GM12891 (cell line): ENCODE results near the gene RAB40C.

Experiments
- DNase-seq: peaks from one replicate; pipeline ENCODE4 v3.0.0; 2011; ENCODE audit warnings: low spot score; ENCODE audit not compliant: insufficient read length
- FAIRE-seq: peaks from 2 replicates; lab custom pipeline; 2011; peaks lifted over from hg19 to GRCh38; lab: Jason Lieb, UNC
- PAX5 ChIP-seq: IDR thresholded peaks from 2 replicates; pipeline ENCODE4 v1.6.1; 2011; ENCODE audit warnings: low read length, moderate library complexity, mild to moderate bottlenecking; ENCODE audit not compliant: insufficient read depth, severe bottlenecking
- POLR2A ChIP-seq: IDR thresholded peaks from 2 replicates; pipeline ENCODE4 v1.6.1; 2011; ENCODE audit warnings: low read depth, low read length, control low read depth
- POLR2AphosphoS5 ChIP-seq: IDR thresholded peaks from 2 replicates; pipeline ENCODE4 v1.6.1; 2011; ENCODE audit warnings: low read depth, low read length, control low read depth
- POU2F2 ChIP-seq: IDR thresholded peaks from 2 replicates; pipeline ENCODE4 v1.6.1; 2011; ENCODE audit warnings: low read depth, mild to moderate bottlenecking, control low read depth, low read length, moderate library complexity
- SPI1 ChIP-seq: IDR thresholded peaks from 2 replicates; pipeline ENCODE4 v1.6.1; 2011; ENCODE audit warnings: low read depth, low read length, control low read depth
- TAF1 ChIP-seq: IDR thresholded peaks from 2 replicates; pipeline ENCODE4 v1.6.1; 2011; ENCODE audit warnings: low read depth, low read length, control low read depth

Gene RAB40C

GRCh38 chr16:632486-633335 is 42.8 kb downstream of the RAB40C start:
- FAIRE-seq, result no peak
- no peak for DNase-seq
- TF ChIP-seq POLR2A, result no peak
- no peak for TF ChIP-seq POLR2AphosphoS5
- no peak for TF ChIP-seq TAF1
- TF ChIP-seq PAX5, result no peak
- no peak for TF ChIP-seq POU2F2
- no peak for TF ChIP-seq SPI1

DNA sequence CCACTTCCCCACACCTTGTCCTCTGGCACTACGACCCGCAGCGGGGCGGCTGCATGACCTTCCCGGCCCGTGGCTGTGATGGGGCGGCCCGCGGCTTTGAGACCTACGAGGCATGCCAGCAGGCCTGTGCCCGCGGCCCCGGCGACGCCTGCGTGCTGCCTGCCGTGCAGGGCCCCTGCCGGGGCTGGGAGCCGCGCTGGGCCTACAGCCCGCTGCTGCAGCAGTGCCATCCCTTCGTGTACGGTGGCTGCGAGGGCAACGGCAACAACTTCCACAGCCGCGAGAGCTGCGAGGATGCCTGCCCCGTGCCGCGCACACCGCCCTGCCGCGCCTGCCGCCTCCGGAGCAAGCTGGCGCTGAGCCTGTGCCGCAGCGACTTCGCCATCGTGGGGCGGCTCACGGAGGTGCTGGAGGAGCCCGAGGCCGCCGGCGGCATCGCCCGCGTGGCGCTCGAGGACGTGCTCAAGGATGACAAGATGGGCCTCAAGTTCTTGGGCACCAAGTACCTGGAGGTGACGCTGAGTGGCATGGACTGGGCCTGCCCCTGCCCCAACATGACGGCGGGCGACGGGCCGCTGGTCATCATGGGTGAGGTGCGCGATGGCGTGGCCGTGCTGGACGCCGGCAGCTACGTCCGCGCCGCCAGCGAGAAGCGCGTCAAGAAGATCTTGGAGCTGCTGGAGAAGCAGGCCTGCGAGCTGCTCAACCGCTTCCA is 43.6 kb downstream of the RAB40C start:
- no peak for TF ChIP-seq TAF1
- no peak for TF ChIP-seq POLR2A
- TF ChIP-seq SPI1, result no peak
- no peak for TF ChIP-seq POU2F2
- TF ChIP-seq POLR2AphosphoS5, result no peak
- TF ChIP-seq PAX5, result no peak
- FAIRE-seq, result no peak
- no peak for DNase-seq

DNA sequence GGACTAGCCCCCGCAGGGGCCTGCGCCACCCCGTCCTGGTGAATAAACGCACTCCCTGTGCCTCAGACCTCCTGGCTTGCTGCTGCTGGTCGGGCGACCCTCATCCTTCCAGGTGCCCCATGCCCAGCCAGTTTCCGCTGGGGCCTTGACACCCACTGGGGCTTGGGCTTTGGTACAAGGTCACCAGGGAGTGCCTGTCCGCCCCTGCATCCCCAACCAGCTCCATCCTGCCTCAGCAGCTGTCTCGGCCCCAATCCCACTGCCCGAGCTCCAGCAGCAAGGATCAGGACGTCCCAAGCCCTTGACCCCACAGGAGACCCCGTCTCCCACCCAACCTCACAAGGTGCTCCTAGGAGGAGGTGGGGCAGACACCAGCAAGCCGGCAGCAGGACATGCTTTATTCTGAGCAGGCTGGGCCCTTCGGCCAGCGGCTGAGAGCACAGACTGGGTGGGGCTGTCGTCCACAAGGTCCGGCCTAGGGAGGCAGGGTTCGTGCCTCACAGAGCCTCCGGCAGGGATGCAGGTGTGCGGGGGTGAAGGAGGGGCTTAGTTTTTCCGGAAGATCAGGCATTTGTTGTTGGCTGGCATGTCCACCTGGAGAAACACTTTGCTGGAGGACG is 44.3 kb downstream of the RAB40C start:
- no peak for TF ChIP-seq POLR2AphosphoS5
- no peak for TF ChIP-seq POU2F2
- TF ChIP-seq SPI1, result no peak
- no peak for TF ChIP-seq POLR2A
- no peak for TF ChIP-seq TAF1
- no peak for TF ChIP-seq PAX5
- no peak for DNase-seq
- no peak for FAIRE-seq

DNA sequence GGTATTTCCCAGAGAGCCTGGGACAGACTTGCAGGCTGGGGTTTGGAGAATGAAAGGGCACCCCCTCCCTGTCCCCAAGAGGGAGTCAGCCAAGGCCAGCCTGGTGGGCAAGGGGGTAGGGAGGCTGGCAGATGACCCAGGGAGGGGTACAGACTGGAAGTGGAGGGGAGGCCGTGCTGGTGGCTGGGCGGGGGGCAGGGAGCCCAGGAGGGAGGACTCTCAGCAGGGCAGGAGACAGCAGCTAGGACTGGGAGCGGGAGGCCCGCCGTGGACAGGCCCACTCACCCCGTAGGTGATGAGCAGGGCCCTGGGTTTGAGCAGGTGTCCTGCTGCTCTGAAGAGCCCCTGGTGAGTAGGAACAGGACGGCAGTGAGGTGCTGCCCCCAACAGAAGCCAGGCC is 45.1 kb downstream of the RAB40C start:
- FAIRE-seq, result peak; percentile 33
- TF ChIP-seq POLR2AphosphoS5, result no peak
- TF ChIP-seq TAF1, result no peak
- TF ChIP-seq POU2F2, result no peak
- TF ChIP-seq POLR2A, result no peak
- no peak for TF ChIP-seq SPI1
- no peak for TF ChIP-seq PAX5
- DNase-seq, result no peak

DNA sequence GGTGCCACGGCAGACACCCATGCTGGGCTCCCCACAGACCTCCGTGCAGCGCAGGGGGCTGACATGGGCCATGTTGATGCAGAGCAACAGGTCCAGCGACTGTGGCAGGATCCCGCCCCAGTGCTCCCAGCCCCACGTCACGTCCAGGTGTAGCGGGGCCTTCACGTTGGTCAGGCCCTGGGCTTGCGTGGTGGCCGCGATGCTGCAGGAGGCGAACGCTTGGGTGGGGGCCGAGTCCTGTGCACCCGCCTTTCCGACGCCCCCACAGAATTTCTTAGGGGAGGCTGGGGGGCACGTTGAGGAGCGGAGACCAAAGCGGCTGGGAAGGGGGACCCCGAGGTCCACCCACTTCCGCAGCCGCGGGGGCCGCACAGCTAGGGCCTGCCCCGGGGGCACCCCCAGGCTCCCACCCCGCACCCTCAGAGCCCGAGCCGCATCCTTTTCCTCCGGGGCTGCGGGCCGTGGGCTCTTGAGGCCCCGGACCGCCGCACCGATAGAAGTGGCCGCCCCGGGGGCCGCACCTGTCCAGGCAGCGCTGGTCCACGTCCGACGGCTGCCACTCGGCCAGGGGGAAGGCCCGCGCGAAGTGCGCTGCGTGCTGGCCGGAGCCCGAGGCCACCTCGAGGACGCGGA is 45.8 kb downstream of the RAB40C start:
- TF ChIP-seq POLR2A (no peak), TAF1 (no peak), POLR2AphosphoS5 (no peak), SPI1 (no peak), POU2F2 (no peak), PAX5 (no peak)
- DNase-seq, result no peak
- FAIRE-seq, result no peak

DNA sequence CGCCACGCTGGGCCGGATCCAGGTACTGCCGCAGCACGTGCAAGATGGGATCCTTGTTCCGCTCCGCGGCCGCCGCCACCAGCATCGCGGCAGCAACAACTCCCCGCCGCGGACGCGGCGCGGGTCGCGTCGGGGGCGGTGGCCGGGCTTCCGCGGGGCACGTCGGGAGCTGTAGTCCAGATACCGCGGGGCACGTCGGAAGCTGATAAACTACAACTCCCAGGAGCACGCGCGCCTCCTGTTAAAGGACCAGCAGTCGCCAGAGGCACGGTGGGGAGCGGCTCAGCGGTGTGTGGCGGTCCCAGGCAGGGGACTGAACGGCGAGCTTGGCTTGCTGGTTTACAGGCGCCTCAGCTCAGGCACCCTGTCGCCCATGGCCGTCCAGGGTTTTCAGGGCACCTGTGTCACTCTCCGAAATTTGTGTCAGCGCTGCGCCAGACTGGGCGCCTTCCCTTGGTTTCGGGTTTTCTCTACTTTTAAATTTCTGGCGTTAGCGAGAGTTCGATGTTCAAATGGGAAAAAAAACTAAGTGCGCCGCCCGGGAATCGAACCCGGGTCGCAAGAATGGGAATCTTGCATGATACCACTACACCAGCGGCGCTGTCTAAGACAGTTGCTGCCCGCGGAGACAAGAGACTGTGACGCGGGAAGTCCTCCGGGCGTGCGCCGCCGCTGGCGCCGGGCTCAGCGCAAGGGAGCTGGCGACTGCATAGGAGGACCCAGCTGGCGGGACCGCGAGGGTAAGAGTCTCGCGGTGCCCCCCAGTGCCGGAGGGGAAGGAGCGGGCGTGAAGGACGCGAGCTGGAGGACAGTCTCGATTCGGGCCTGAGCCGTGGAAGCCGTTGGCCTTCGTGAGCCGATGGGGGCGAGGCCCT is 46.6 kb downstream of the RAB40C start, which contains the start of gene METTL26:
METTL26 (minus strand) TSS at position 100 of the 875 bp plus-strand sequence; CDS start at position 85, 15 bp downstream.
- TF ChIP-seq TAF1, result peak; percentile 40; the same call in 1 of the 2 replicates
- no peak for TF ChIP-seq SPI1
- TF ChIP-seq POU2F2, result 0 out of 2 replicates have a peak, but pooled peaks have one; percentile 11
- TF ChIP-seq PAX5, result peak; percentile 55
- TF ChIP-seq POLR2A, result peak; percentile 57; the same call in 1 of the 2 replicates
- TF ChIP-seq POLR2AphosphoS5, result 0 out of 2 replicates have a peak, but pooled peaks have one; percentile 36
- peak; percentile 100 for FAIRE-seq
- DNase-seq, result peak; percentile 99

DNA sequence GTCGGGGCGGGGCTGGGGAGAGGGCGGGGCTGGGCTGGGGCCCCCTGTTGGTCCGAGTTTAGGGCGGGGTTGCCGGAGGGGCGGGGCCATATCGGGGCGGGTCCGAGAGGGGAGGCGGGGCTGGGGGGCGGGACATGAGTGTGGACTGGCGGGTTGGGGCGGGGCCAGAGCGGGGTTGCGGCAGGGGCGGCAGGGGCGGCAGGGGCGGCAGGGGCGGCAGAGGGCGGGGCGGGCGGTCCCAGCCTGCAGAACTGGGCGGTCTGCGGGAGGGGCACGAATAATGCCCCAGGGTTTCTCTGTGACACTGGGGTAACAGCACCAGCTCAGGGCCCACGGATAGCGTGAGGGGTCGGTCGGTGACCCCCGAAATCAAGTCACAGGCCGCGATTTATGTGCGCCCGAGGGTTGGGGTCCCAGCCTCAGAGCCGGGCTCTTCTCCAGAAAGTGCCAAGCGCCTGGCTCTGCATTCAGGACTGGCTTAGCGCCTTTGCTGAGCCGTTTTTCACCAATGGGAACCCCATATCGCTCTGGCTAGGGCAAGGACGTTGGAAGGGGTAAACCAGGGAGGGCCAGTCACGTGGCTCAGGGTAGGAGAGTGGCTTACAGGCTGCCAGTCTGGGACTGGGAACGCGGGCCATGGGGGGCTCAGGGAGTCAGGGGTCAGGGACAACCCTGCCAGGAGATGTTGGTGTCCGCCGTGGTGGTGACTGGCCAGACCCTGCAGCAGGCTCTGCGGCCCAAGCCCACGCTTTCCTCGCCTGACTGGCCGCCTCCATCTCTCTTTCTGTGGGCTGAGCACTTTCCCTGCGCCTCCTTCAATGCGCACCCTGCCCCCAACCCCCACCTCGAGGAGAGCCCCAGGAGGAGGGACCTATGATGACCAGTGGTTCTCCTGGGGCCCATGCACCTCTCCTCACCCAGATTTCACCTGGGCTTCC is 47.5 kb downstream of the RAB40C start:
- FAIRE-seq (peak; percentile 51), DNase-seq (peak; percentile 99)
- TF ChIP-seq PAX5 (no peak), POLR2A (no peak), TAF1 (no peak), SPI1 (no peak), POU2F2 (no peak), POLR2AphosphoS5 (no peak)

GRCh38 chr16:638034-638543 is 48.2 kb downstream of the RAB40C start:
- FAIRE-seq (no peak), DNase-seq (no peak)
- TF ChIP-seq SPI1, result no peak
- no peak for TF ChIP-seq POLR2A
